GM23338 (cell line): ENCODE measurements around the gene HBM. TPM values are rescaled to one million over a fixed set of nuclear protein-coding genes. Genes with fewer than 3 reads are reported as not detected.
"Not testable (repeated sequence)": the region's sequence is repeated elsewhere in the genome, so short reads cannot be mapped to it uniquely, and the experiment has no call there.

Experiments used
- ATAC-seq: fragments of 200-7000 bp; cut with Tn5 transposase; 3 replicates; pipeline ENCODE4 v1.9.1; 2020
- DNase-seq: peaks from one replicate; pipeline ENCODE4 v3.0.0-alpha.2; 2015; ENCODE audit warnings: low spot score
- H2AFZ ChIP-seq: fragments of 200-600 bp; sonication (generic); 2 replicates; pipeline ENCODE4 v1.8.0; 2016; ENCODE audit warnings: antibody characterized with exemption, mild to moderate bottlenecking, moderate library complexity
- H3F3A ChIP-seq: fragments of 200-600 bp; sonication (generic); replicated peaks from 2 replicates; pipeline ENCODE4 v1.8.0; 2017; ENCODE audit warnings: antibody characterized with exemption, mixed run types, low read depth
- H3K27ac ChIP-seq: fragments of 200-600 bp; sonication (generic); 2 replicates; pipeline ENCODE4 v1.6.1; 2016; ENCODE audit warnings: low read depth
- H3K27me3 ChIP-seq: fragments of 200-600 bp; sonication (generic); 2 replicates; pipeline ENCODE4 v1.8.0; 2016; ENCODE audit warnings: mild to moderate bottlenecking, mixed run types, moderate library complexity; ENCODE audit not compliant: insufficient read depth
- H3K36me3 ChIP-seq: fragments of 200-600 bp; sonication (generic); 2 replicates; pipeline ENCODE4 v1.8.0; 2016; ENCODE audit warnings: mild to moderate bottlenecking; ENCODE audit not compliant: insufficient read depth
- H3K4me1 ChIP-seq: fragments of 200-600 bp; sonication (generic); 2 replicates; pipeline ENCODE4 v1.8.0; 2016; ENCODE audit warnings: mild to moderate bottlenecking, moderate library complexity; ENCODE audit not compliant: insufficient read depth
- H3K4me2 ChIP-seq: fragments of 200-600 bp; sonication (generic); 2 replicates; pipeline ENCODE4 v1.7.1; 2017; ENCODE audit warnings: mixed run types
- H3K4me3 ChIP-seq: fragments of 200-600 bp; sonication (generic); 2 replicates; pipeline ENCODE4 v1.6.1; 2016; ENCODE audit warnings: mixed run types
- H3K79me2 ChIP-seq: fragments of 200-600 bp; sonication (generic); replicated peaks from 2 replicates; pipeline ENCODE4 v1.8.0; 2017; ENCODE audit warnings: mild to moderate bottlenecking; ENCODE audit not compliant: insufficient read depth
- H3K9me2 ChIP-seq: fragments of 200-600 bp; sonication (generic); 2 replicates; pipeline ENCODE4 v1.8.0; 2017; ENCODE audit not compliant: insufficient read depth
- H4K20me1 ChIP-seq: fragments of 200-600 bp; sonication (generic); replicated peaks from 2 replicates; pipeline ENCODE4 v1.8.0; 2017; ENCODE audit warnings: mild to moderate bottlenecking; ENCODE audit not compliant: insufficient read depth
- H3K27ac Mint-ChIP-seq: 2 replicates; pipeline ENCODE4 v1.8.0; 2020; ENCODE audit warnings: inconsistent platforms, mild to moderate bottlenecking, moderate library complexity, mixed read lengths
- H3K27me3 Mint-ChIP-seq: 3 replicates; pipeline ENCODE4 v1.8.0; 2022; ENCODE audit warnings: low read depth, mild to moderate bottlenecking, moderate library complexity, mixed read lengths, inconsistent platforms; ENCODE audit not compliant: insufficient read depth, poor library complexity
- H3K36me3 Mint-ChIP-seq: 3 replicates; pipeline ENCODE4 v1.8.0; 2021; ENCODE audit warnings: low read depth, mild to moderate bottlenecking, inconsistent platforms, moderate library complexity, mixed read lengths
- H3K4me1 Mint-ChIP-seq: 3 replicates; pipeline ENCODE4 v1.8.0; 2020; ENCODE audit warnings: mild to moderate bottlenecking, inconsistent platforms, mixed read lengths
- H3K4me3 Mint-ChIP-seq: 3 replicates; pipeline ENCODE4 v1.8.0; 2021; ENCODE audit warnings: moderate library complexity, mild to moderate bottlenecking, inconsistent platforms, mixed read lengths
- H3K9me3 Mint-ChIP-seq: 3 replicates; pipeline ENCODE4 v1.8.0; 2020; ENCODE audit warnings: moderate library complexity, mild to moderate bottlenecking, inconsistent platforms, mixed read lengths
- CREB1 ChIP-seq: fragments of 250-450 bp; sonication (Bioruptor Pico); IDR thresholded peaks from 2 replicates; pipeline ENCODE4 v1.5.0; 2020; ENCODE audit warnings: low read depth, mild to moderate bottlenecking, moderate library complexity
- STAT1 ChIP-seq: IDR thresholded peaks from one replicate; pipeline ENCODE4 v1.6.1; 2016; ENCODE audit warnings: antibody characterized with exemption; ENCODE audit not compliant: unreplicated experiment
- polyA plus RNA-seq: library from polyadenylated mRNA; unstranded; fragments of >200 nt; fragmentation: Nextera tagmentation; extraction: Ambion mirVana; gene quantifications from 2 replicates; pipeline ENCODE4 v1.2.1, GENCODE V29; 2016
- total RNA-seq: library from RNA; depleted of rRNA; stranded (reverse); fragments of >200 nt; shearing (Covaris generic); gene quantifications from 2 replicates; pipeline ENCODE4 v1.2.3, GENCODE V29; 2014
- TF ChIP-seq, protein P1 (sequence below): IDR thresholded peaks from 2 replicates; pipeline ENCODE4 v1.6.1; 2016; ENCODE audit warnings: antibody characterized with exemption

HBM gene
- total and polyA plus RNA-seq, 2 experiments from 2014 or later, result not detected

- TF ChIP-seq CREB1 (CRISPR knock-in tag), result no peak
- TF ChIP-seq STAT1, result no peak
- TF ChIP-seq, protein P1, sequence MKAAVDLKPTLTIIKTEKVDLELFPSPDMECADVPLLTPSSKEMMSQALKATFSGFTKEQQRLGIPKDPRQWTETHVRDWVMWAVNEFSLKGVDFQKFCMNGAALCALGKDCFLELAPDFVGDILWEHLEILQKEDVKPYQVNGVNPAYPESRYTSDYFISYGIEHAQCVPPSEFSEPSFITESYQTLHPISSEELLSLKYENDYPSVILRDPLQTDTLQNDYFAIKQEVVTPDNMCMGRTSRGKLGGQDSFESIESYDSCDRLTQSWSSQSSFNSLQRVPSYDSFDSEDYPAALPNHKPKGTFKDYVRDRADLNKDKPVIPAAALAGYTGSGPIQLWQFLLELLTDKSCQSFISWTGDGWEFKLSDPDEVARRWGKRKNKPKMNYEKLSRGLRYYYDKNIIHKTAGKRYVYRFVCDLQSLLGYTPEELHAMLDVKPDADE, result no peak
These were observed 3.3 kb upstream of the HBM start (continued) for GRCh38 chr16:162271-162991.

DNA sequence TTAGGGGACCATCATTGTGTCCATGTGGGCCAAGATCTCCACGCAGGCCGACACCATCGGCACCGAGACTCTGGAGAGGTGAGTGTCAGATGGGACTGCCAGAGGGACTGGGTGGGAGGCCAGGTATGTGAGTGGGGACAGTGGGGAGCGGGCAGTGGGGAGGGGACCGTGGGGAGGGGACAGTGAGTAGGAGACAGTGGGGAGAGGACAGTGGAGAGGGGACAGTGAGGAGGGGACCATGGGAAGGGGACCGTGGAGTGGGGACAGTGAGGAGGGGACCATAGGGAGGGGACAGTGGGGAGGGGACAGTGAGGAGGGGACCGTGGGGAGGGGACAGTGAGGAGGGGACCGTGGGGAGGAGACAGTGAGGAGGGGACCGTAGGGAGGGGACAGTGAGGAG lies 2.6 kb upstream of the HBM start:
- not testable (repeated sequence) for H3F3A ChIP-seq, DNase-seq, ATAC-seq, H3K4me3 Mint-ChIP-seq, H4K20me1 ChIP-seq, H3K36me3 Mint-ChIP-seq, H2AFZ ChIP-seq, H3K27ac ChIP-seq, H3K9me3 Mint-ChIP-seq, H3K36me3 ChIP-seq, H3K27ac Mint-ChIP-seq, H3K79me2 ChIP-seq, H3K4me2 ChIP-seq, H3K9me2 ChIP-seq, H3K4me3 ChIP-seq
- peaks cover 21% of the 10 kb centered on the region; the same call in 1 of the 2 replicates for H3K4me1 ChIP-seq
- peaks cover 60% of the 10 kb centered on the region for H3K27me3 ChIP-seq
- Mint-ChIP-seq H3K27me3 (peaks cover 43% of the 10 kb centered on the region), H3K4me1 (peaks cover 12% of the 10 kb centered on the region)

GRCh38 chr16:163696-164095 lies 2.1 kb upstream of the HBM start:
- not testable (repeated sequence) for H3K27ac ChIP-seq, H3K4me3 ChIP-seq, H3K27ac Mint-ChIP-seq, H3K9me2 ChIP-seq, H3K4me3 Mint-ChIP-seq, H2AFZ ChIP-seq, H3K36me3 Mint-ChIP-seq, DNase-seq, H3K4me2 ChIP-seq, H3K79me2 ChIP-seq, H3K36me3 ChIP-seq, ATAC-seq, H3K9me3 Mint-ChIP-seq, H4K20me1 ChIP-seq, H3F3A ChIP-seq
- H3K27me3 ChIP-seq, result peaks cover 61% of the 10 kb centered on the region
- Mint-ChIP-seq H3K27me3 (peaks cover 48% of the 10 kb centered on the region), H3K4me1 (peaks cover 17% of the 10 kb centered on the region)
- H3K4me1 ChIP-seq, result peaks cover 27% of the 10 kb centered on the region; the same call in 1 of the 2 replicates

DNA sequence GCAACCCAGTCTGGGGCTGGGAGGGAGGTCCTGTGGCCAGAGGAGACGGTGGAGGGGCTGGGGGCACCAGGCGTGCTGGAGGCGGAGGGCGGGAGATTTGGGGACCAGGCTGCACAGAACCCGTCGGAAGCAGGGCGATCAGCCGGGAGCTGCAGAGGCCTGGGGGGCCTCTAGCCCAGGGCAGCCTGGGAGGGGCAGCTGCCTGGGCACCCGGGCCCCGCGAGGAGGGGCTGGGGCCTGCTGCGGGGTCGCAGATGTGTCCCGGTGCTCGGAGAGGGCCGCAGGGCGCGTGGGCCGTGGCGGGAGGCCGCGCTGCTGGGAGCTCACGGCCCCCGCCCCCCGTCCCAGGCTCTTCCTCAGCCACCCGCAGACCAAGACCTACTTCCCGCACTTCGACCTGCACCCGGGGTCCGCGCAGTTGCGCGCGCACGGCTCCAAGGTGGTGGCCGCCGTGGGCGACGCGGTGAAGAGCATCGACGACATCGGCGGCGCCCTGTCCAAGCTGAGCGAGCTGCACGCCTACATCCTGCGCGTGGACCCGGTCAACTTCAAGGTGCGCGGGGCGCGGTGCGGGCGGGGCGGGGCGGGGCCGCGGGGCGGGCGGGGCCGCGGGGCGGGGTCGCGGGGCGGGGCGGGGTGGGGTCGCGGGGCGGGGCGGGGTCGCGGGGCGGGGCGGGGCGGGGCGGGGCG lies 1.5 kb upstream of the HBM start:
- not testable (repeated sequence) for DNase-seq, H3K27ac Mint-ChIP-seq, H3K4me3 Mint-ChIP-seq, H3K36me3 ChIP-seq, H2AFZ ChIP-seq, H3K4me3 ChIP-seq, H3K27ac ChIP-seq, H3K4me2 ChIP-seq, H3F3A ChIP-seq, H4K20me1 ChIP-seq, H3K9me2 ChIP-seq, H3K36me3 Mint-ChIP-seq, H3K79me2 ChIP-seq, H3K9me3 Mint-ChIP-seq
- peaks cover 53% of the 10 kb centered on the region for H3K27me3 Mint-ChIP-seq
- ATAC-seq, result peak; percentile 14
- Histone ChIP-seq H3K4me1 (peaks cover 33% of the 10 kb centered on the region; the same call in 1 of the 2 replicates), H3K27me3 (peaks cover 63% of the 10 kb centered on the region)
- H3K4me1 Mint-ChIP-seq, result peaks cover 23% of the 10 kb centered on the region
